GM23338 (cell line): ENCODE data around the gene TMPRSS6. TPM values are rescaled to one million over a fixed set of nuclear protein-coding genes. Genes with fewer than 3 reads are reported as not detected.

Source experiments
- ATAC-seq: fragments of 200-7000 bp; cut with Tn5 transposase; 3 replicates; pipeline ENCODE4 v1.9.1; 2020
- DNase-seq: peaks from one replicate; pipeline ENCODE4 v3.0.0-alpha.2; 2015; ENCODE audit warnings: low spot score
- H2AFZ ChIP-seq: fragments of 200-600 bp; sonication (generic); 2 replicates; pipeline ENCODE4 v1.8.0; 2016; ENCODE audit warnings: antibody characterized with exemption, mild to moderate bottlenecking, moderate library complexity
- H3F3A ChIP-seq: fragments of 200-600 bp; sonication (generic); replicated peaks from 2 replicates; pipeline ENCODE4 v1.8.0; 2017; ENCODE audit warnings: antibody characterized with exemption, mixed run types, low read depth
- H3K27ac ChIP-seq: fragments of 200-600 bp; sonication (generic); 2 replicates; pipeline ENCODE4 v1.6.1; 2016; ENCODE audit warnings: low read depth
- H3K27me3 ChIP-seq: fragments of 200-600 bp; sonication (generic); 2 replicates; pipeline ENCODE4 v1.8.0; 2016; ENCODE audit warnings: mild to moderate bottlenecking, mixed run types, moderate library complexity; ENCODE audit not compliant: insufficient read depth
- H3K36me3 ChIP-seq: fragments of 200-600 bp; sonication (generic); 2 replicates; pipeline ENCODE4 v1.8.0; 2016; ENCODE audit warnings: mild to moderate bottlenecking; ENCODE audit not compliant: insufficient read depth
- H3K4me1 ChIP-seq: fragments of 200-600 bp; sonication (generic); 2 replicates; pipeline ENCODE4 v1.8.0; 2016; ENCODE audit warnings: mild to moderate bottlenecking, moderate library complexity; ENCODE audit not compliant: insufficient read depth
- H3K4me2 ChIP-seq: fragments of 200-600 bp; sonication (generic); 2 replicates; pipeline ENCODE4 v1.7.1; 2017; ENCODE audit warnings: mixed run types
- H3K4me3 ChIP-seq: fragments of 200-600 bp; sonication (generic); 2 replicates; pipeline ENCODE4 v1.6.1; 2016; ENCODE audit warnings: mixed run types
- H3K79me2 ChIP-seq: fragments of 200-600 bp; sonication (generic); replicated peaks from 2 replicates; pipeline ENCODE4 v1.8.0; 2017; ENCODE audit warnings: mild to moderate bottlenecking; ENCODE audit not compliant: insufficient read depth
- H3K9me2 ChIP-seq: fragments of 200-600 bp; sonication (generic); 2 replicates; pipeline ENCODE4 v1.8.0; 2017; ENCODE audit not compliant: insufficient read depth
- H4K20me1 ChIP-seq: fragments of 200-600 bp; sonication (generic); replicated peaks from 2 replicates; pipeline ENCODE4 v1.8.0; 2017; ENCODE audit warnings: mild to moderate bottlenecking; ENCODE audit not compliant: insufficient read depth
- H3K27ac Mint-ChIP-seq: 2 replicates; pipeline ENCODE4 v1.8.0; 2020; ENCODE audit warnings: inconsistent platforms, mild to moderate bottlenecking, moderate library complexity, mixed read lengths
- H3K27me3 Mint-ChIP-seq: 3 replicates; pipeline ENCODE4 v1.8.0; 2022; ENCODE audit warnings: low read depth, mild to moderate bottlenecking, moderate library complexity, mixed read lengths, inconsistent platforms; ENCODE audit not compliant: insufficient read depth, poor library complexity
- H3K36me3 Mint-ChIP-seq: 3 replicates; pipeline ENCODE4 v1.8.0; 2021; ENCODE audit warnings: low read depth, mild to moderate bottlenecking, inconsistent platforms, moderate library complexity, mixed read lengths
- H3K4me1 Mint-ChIP-seq: 3 replicates; pipeline ENCODE4 v1.8.0; 2020; ENCODE audit warnings: mild to moderate bottlenecking, inconsistent platforms, mixed read lengths
- H3K4me3 Mint-ChIP-seq: 3 replicates; pipeline ENCODE4 v1.8.0; 2021; ENCODE audit warnings: moderate library complexity, mild to moderate bottlenecking, inconsistent platforms, mixed read lengths
- H3K9me3 Mint-ChIP-seq: 3 replicates; pipeline ENCODE4 v1.8.0; 2020; ENCODE audit warnings: moderate library complexity, mild to moderate bottlenecking, inconsistent platforms, mixed read lengths
- POLR2AphosphoS5 ChIP-seq: IDR thresholded peaks from 2 replicates; pipeline ENCODE4 v1.6.1; 2016; ENCODE audit warnings: antibody characterized with exemption, low read depth
- STAT1 ChIP-seq: IDR thresholded peaks from one replicate; pipeline ENCODE4 v1.6.1; 2016; ENCODE audit warnings: antibody characterized with exemption; ENCODE audit not compliant: unreplicated experiment
- ZNF114 ChIP-seq: fragments of 250-450 bp; sonication (Bioruptor Pico); IDR thresholded peaks from 2 replicates; pipeline ENCODE4 v1.5.0; 2020; ENCODE audit warnings: mild to moderate bottlenecking, moderate library complexity
- ZNF462 ChIP-seq: fragments of 250-450 bp; sonication (Bioruptor Pico); IDR thresholded peaks from 2 replicates; pipeline ENCODE4 v1.5.0; 2020; ENCODE audit warnings: mild to moderate bottlenecking, moderate library complexity
- polyA plus RNA-seq: library from polyadenylated mRNA; unstranded; fragments of >200 nt; fragmentation: Nextera tagmentation; extraction: Ambion mirVana; gene quantifications from 2 replicates; pipeline ENCODE4 v1.2.1, GENCODE V29; 2016
- total RNA-seq: library from RNA; depleted of rRNA; stranded (reverse); fragments of >200 nt; shearing (Covaris generic); gene quantifications from 2 replicates; pipeline ENCODE4 v1.2.3, GENCODE V29; 2014

TMPRSS6 gene
- total and polyA plus RNA-seq, 2 experiments from 2014 or later: 0.13 TPM; not detected in 1

GRCh38 chr22:37030560-37031281, 78.8 kb downstream of the TMPRSS6 start (continued):
- no peak for TF ChIP-seq ZNF462 (CRISPR knock-in tag)
- TF ChIP-seq ZNF114 (CRISPR knock-in tag): no peak
- TF ChIP-seq STAT1: no peak
- no peak; the same call in 1 of the 2 replicates for TF ChIP-seq POLR2AphosphoS5

- DNase-seq (no peak), ATAC-seq (no peak)
- Histone ChIP-seq H3K27me3 (no peaks in the 10 kb centered on the region), H3F3A (0 out of 2 replicates have a peak, but pooled peaks cover 7% of the 10 kb centered on the region), H3K9me2 (no peaks in the 10 kb centered on the region), H3K4me1 (peaks cover 14% of the 10 kb centered on the region; the same call in 1 of the 2 replicates), H3K79me2 (peaks cover 4% of the 10 kb centered on the region; the same call in 1 of the 2 replicates), H3K36me3 (peaks cover 3% of the 10 kb centered on the region; the same call in 1 of the 2 replicates), H3K4me2 (no peak overlapping the region), H2AFZ (no peak overlapping the region), H3K4me3 (no peak overlapping the region), H4K20me1 (peaks cover 8% of the 10 kb centered on the region), H3K27ac (no peak overlapping the region)
- H3K9me3 Mint-ChIP-seq: no peaks in the 10 kb centered on the region
- no peak overlapping the region for H3K4me3 Mint-ChIP-seq
- no peak overlapping the region for H3K27ac Mint-ChIP-seq
- H3K4me1 Mint-ChIP-seq: peaks cover 33% of the 10 kb centered on the region
- H3K36me3 Mint-ChIP-seq: peaks cover 39% of the 10 kb centered on the region
- TF ChIP-seq POLR2AphosphoS5: no peak
- peaks cover 11% of the 10 kb centered on the region for H3K27me3 Mint-ChIP-seq
Measured at GRCh38 chr22:37028692-37029674, 80.5 kb downstream of the TMPRSS6 start.
